ENCODE data around the gene NOL4L.
"Not testable (repeated sequence)": the region's sequence is repeated elsewhere in the genome, so short reads cannot be mapped to it uniquely, and the experiment has no call there.

Gene NOL4L

GRCh38 chr20:32494483-32495216 is 90.5 kb downstream of the NOL4L start:
- Mint-ChIP-seq H3K36me3 (ENCODE audit: low read depth) (no peaks in the 10 kb centered on the region), H3K4me1 (peaks cover 19% of the 10 kb centered on the region), H3K9me3 (no peaks in the 10 kb centered on the region), H3K4me3 (no peak overlapping the region), H3K27me3 (ENCODE audit: low read depth, poor library complexity) (peaks cover 4% of the 10 kb centered on the region), H3K27ac (no peak overlapping the region)
- no peak for DNase-seq
- no peak for TF ChIP-seq CTCF (IDR thresholded peaks at IDR 0.05)

GRCh38 chr20:32493356-32493755 is 91.8 kb downstream of the NOL4L start:
- Mint-ChIP-seq H3K36me3 (ENCODE audit: low read depth) (peaks cover 6% of the 10 kb centered on the region), H3K27me3 (ENCODE audit: low read depth, poor library complexity) (peaks cover 4% of the 10 kb centered on the region), H3K27ac (no peak overlapping the region), H3K4me1 (peaks cover 17% of the 10 kb centered on the region), H3K4me3 (no peak overlapping the region), H3K9me3 (no peaks in the 10 kb centered on the region)
- no peak for DNase-seq
- TF ChIP-seq CTCF (IDR thresholded peaks at IDR 0.05), result no peak

- not testable (repeated sequence) for H3K4me1 Mint-ChIP-seq; DNase-seq; H3K4me3 Mint-ChIP-seq; H3K27me3 Mint-ChIP-seq (ENCODE audit: low read depth, poor library complexity); H3K27ac Mint-ChIP-seq; H3K9me3 Mint-ChIP-seq
- peaks cover 15% of the 10 kb centered on the region for H3K36me3 Mint-ChIP-seq (ENCODE audit: low read depth)
Observed at GRCh38 chr20:32491764-32492151, 93.4 kb downstream of the NOL4L start.

GRCh38 chr20:32490942-32491763 is 94.0 kb downstream of the NOL4L start:
- Mint-ChIP-seq H3K9me3 (no peaks in the 10 kb centered on the region), H3K36me3 (ENCODE audit: low read depth) (peaks cover 21% of the 10 kb centered on the region), H3K4me3 (no peak overlapping the region), H3K27me3 (ENCODE audit: low read depth, poor library complexity) (peaks cover 10% of the 10 kb centered on the region), H3K27ac (no peak overlapping the region), H3K4me1 (peaks cover 7% of the 10 kb centered on the region)
- TF ChIP-seq CTCF (IDR thresholded peaks at IDR 0.05), result no peak
- DNase-seq, result no peak

- Mint-ChIP-seq H3K27me3 (ENCODE audit: low read depth, poor library complexity) (peaks cover 14% of the 10 kb centered on the region), H3K4me3 (no peak overlapping the region), H3K9me3 (no peaks in the 10 kb centered on the region), H3K4me1 (peaks cover 22% of the 10 kb centered on the region), H3K36me3 (ENCODE audit: low read depth) (peaks cover 21% of the 10 kb centered on the region), H3K27ac (no peak overlapping the region)
- no peak for DNase-seq
- no peak for TF ChIP-seq CTCF (IDR thresholded peaks at IDR 0.05)
Observed at GRCh38 chr20:32488066-32488838, 96.9 kb downstream of the NOL4L start.

- Mint-ChIP-seq H3K9me3 (no peaks in the 10 kb centered on the region), H3K4me1 (peaks cover 22% of the 10 kb centered on the region), H3K36me3 (ENCODE audit: low read depth) (peaks cover 21% of the 10 kb centered on the region), H3K27ac (no peak overlapping the region), H3K4me3 (no peak overlapping the region), H3K27me3 (ENCODE audit: low read depth, poor library complexity) (peaks cover 14% of the 10 kb centered on the region)
- no peak for DNase-seq
- TF ChIP-seq CTCF (IDR thresholded peaks at IDR 0.05), result no peak
Observed at GRCh38 chr20:32487381-32487780, 97.8 kb downstream of the NOL4L start.

Measured in nephron progenitor cell (in vitro differentiated cells).